ENCODE results near the gene KLK14. TPM values are rescaled to one million over a fixed set of nuclear protein-coding genes. Genes with fewer than 3 reads are reported as not detected.

Gene KLK14
- total and polyA plus RNA-seq, 2 experiments from 2014 or later: 0.13 TPM; not detected in 1

GRCh38 chr19:51089786-51090185 lies 7.1 kb upstream of the KLK14 start:
- TF ChIP-seq CTCF (IDR thresholded peaks at IDR 0.05; ENCODE audit: poor library complexity) (no peak), EZH2 (IDR thresholded peaks at IDR 0.05; ENCODE audit: borderline replicate concordance) (no peak), EZH2phosphoT487 (IDR thresholded peaks at IDR 0.05; ENCODE audit: low read depth, severe bottlenecking, unreplicated experiment) (no peak)
- H3K4me3 ChIP-seq: no peak overlapping the region
- H3K36me3 ChIP-seq (replicated peaks; ENCODE audit: insufficient read depth, low read depth): no peaks in the 10 kb centered on the region
- no peak overlapping the region for H3K27ac ChIP-seq
- no peaks in the 10 kb centered on the region for H3K27me3 ChIP-seq
- H2AFZ ChIP-seq: no peak overlapping the region
- WGBS (ENCODE audit: low lambda C conversion rate, missing lambda C conversion rate): 92% methylated on average over 17 of the region's 17 CpGs
- no peak overlapping the region for H3K4me2 ChIP-seq
- H3K9me3 ChIP-seq (ENCODE audit: low read depth): no peaks in the 10 kb centered on the region
- H3K4me1 ChIP-seq (ENCODE audit: insufficient read depth): no peaks in the 10 kb centered on the region
- no peaks in the 10 kb centered on the region for H3K9me2 ChIP-seq (replicated peaks; ENCODE audit: insufficient read depth)
- no peaks in the 10 kb centered on the region for H3K79me2 ChIP-seq
- H4K20me1 ChIP-seq (ENCODE audit: insufficient read depth, poor library complexity, severe bottlenecking): no peaks in the 10 kb centered on the region
- no peak for DNase-seq (ENCODE audit: low spot score)

GRCh38 chr19:51086153-51086850 lies 3.6 kb upstream of the KLK14 start:
- TF ChIP-seq EZH2 (IDR thresholded peaks at IDR 0.05; ENCODE audit: borderline replicate concordance): no peak
- TF ChIP-seq CTCF (IDR thresholded peaks at IDR 0.05; ENCODE audit: poor library complexity): no peak
- no peak for TF ChIP-seq EZH2phosphoT487 (IDR thresholded peaks at IDR 0.05; ENCODE audit: low read depth, severe bottlenecking, unreplicated experiment)
- Histone ChIP-seq H3K79me2 (no peaks in the 10 kb centered on the region), H3K27me3 (no peaks in the 10 kb centered on the region), H3K4me3 (no peak overlapping the region), H3K9me3 (ENCODE audit: low read depth) (no peaks in the 10 kb centered on the region), H3K36me3 (replicated peaks; ENCODE audit: insufficient read depth, low read depth) (no peaks in the 10 kb centered on the region), H3K27ac (no peak overlapping the region), H3K9me2 (replicated peaks; ENCODE audit: insufficient read depth) (no peaks in the 10 kb centered on the region), H3K4me2 (no peak overlapping the region), H3K4me1 (ENCODE audit: insufficient read depth) (no peaks in the 10 kb centered on the region), H2AFZ (no peak overlapping the region), H4K20me1 (ENCODE audit: insufficient read depth, poor library complexity, severe bottlenecking) (no peaks in the 10 kb centered on the region)
- WGBS (ENCODE audit: low lambda C conversion rate, missing lambda C conversion rate): 86% methylated on average over 17 of the region's 18 CpGs
- no peak for DNase-seq (ENCODE audit: low spot score)

- Histone ChIP-seq H3K27me3 (no peaks in the 10 kb centered on the region), H3K79me2 (no peaks in the 10 kb centered on the region), H3K4me2 (no peak overlapping the region), H3K36me3 (replicated peaks; ENCODE audit: insufficient read depth, low read depth) (no peaks in the 10 kb centered on the region), H4K20me1 (ENCODE audit: insufficient read depth, poor library complexity, severe bottlenecking) (no peaks in the 10 kb centered on the region), H2AFZ (no peak overlapping the region), H3K9me3 (ENCODE audit: low read depth) (no peaks in the 10 kb centered on the region), H3K9me2 (replicated peaks; ENCODE audit: insufficient read depth) (no peaks in the 10 kb centered on the region), H3K4me3 (no peak overlapping the region), H3K27ac (no peak overlapping the region), H3K4me1 (ENCODE audit: insufficient read depth) (no peaks in the 10 kb centered on the region)
- 74% methylated on average over 4 of the region's 7 CpGs for WGBS (ENCODE audit: low lambda C conversion rate, missing lambda C conversion rate)
- TF ChIP-seq EZH2 (IDR thresholded peaks at IDR 0.05; ENCODE audit: borderline replicate concordance): no peak
- TF ChIP-seq EZH2phosphoT487 (IDR thresholded peaks at IDR 0.05; ENCODE audit: low read depth, severe bottlenecking, unreplicated experiment): no peak
- TF ChIP-seq CTCF (IDR thresholded peaks at IDR 0.05; ENCODE audit: poor library complexity): no peak
- no peak for DNase-seq (ENCODE audit: low spot score)
These were observed 1.8 kb upstream of the KLK14 start for GRCh38 chr19:51084505-51084904.
